Prostate gland (tissue), 2 donors: ENCODE results near the gene LDB3. TPM values are rescaled to one million over a fixed set of nuclear protein-coding genes. Genes with fewer than 3 reads are reported as not detected.

ENCODE experiments used
- DNase-seq: peaks from one replicate; pipeline ENCODE4 v3.0.0-alpha.2; 2019; ENCODE audit warnings: low spot score
- H3K27ac ChIP-seq, 2 donors: fragments of 200-600 bp; sonication (generic); 2 replicates each; pipeline ENCODE4 v1.5.1; 2017 to 2019
- H3K27me3 ChIP-seq: fragments of 200-600 bp; sonication (generic); replicated peaks from 2 replicates; pipeline ENCODE4 v1.5.1; 2019; ENCODE audit not compliant: insufficient read depth
- H3K36me3 ChIP-seq, 2 donors: fragments of 200-600 bp; sonication (generic); 1 replicate in 1 of 2; 2 replicates in 1 of 2; pipeline versions ENCODE4 v1.5.1 to v1.8.1; 2017 to 2019
- H3K4me1 ChIP-seq: fragments of 200-600 bp; sonication (generic); replicated peaks from 2 replicates; pipeline ENCODE4 v1.5.1; 2019
- H3K4me3 ChIP-seq, 2 donors: fragments of 200-600 bp; sonication (generic); 2 replicates each; pipeline ENCODE4 v1.5.1; 2017 to 2019
- H3K9me3 ChIP-seq: fragments of 200-600 bp; sonication (generic); 2 replicates; pipeline ENCODE4 v1.5.1; 2017
- POLR2A ChIP-seq: fragments of 450-650 bp; IDR thresholded peaks from one replicate; pipeline ENCODE4 v1.6.1; 2016; ENCODE audit warnings: antibody characterized with exemption, mild to moderate bottlenecking
- POLR2AphosphoS5 ChIP-seq: sonication (generic); formaldehyde crosslinking; IDR thresholded peaks from one replicate; pipeline ENCODE4 v1.6.1; 2017; ENCODE audit warnings: antibody characterized with exemption
- WGBS: methylation state at CpG from one replicate; pipeline ENCODE4 v1.1.5; 2018; 5-methylcytosine and 5-hydroxymethylcytosine counted together
- intact Hi-C: fragments of 100-400 bp; cut with DNase I; formaldehyde crosslinking; loops from one replicate; pipeline ENCODE4 v1.14.2; 2022
- total RNA-seq, 2 donors: library from RNA; depleted of rRNA; stranded (reverse); fragments of >200 nt; gene quantifications; one replicate each; pipeline ENCODE4 v1.1.0, GENCODE V29; 2016
- TF ChIP-seq, protein P1 (sequence below), 4 experiments: fragments of 200-600 bp in 2 of 4; fragments of 450-650 bp in 2 of 4; sonication (generic) in 2 of 4; IDR thresholded peaks; 1 replicate in 3 of 4; 2 replicates in 1 of 4; pipeline ENCODE4 v1.5.1; 2016 to 2019; ENCODE audit warnings: antibody characterized with exemption in 4 of 4, mild to moderate bottlenecking in 2 of 4, moderate library complexity in 2 of 4

The LDB3 gene
- total RNA-seq, 2 donors from 2014 or later, result 10.8 to 13.0 TPM

DNA sequence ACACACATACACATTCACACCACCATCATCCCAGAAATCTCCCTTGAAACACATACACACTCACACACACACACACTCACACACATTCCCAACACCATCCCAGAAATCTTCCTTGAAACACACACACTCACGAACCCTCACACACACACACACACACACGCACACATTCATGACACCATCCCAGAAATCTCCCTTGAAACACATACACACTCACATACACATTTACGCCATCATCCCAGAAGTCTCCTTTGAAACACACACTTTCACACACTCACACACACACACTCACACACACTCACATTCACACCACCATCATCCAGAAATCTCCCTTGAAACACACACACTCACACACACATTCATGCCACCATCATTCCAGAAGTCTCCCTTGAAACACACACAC lies 14.3 kb upstream of the LDB3 start:
- Histone ChIP-seq H3K27me3 (no peaks in the 10 kb centered on the region), H3K9me3 (no peaks in the 10 kb centered on the region), H3K27ac (no peak overlapping the region), H3K4me3 (no peak overlapping the region), H3K4me1 (peaks cover 7% of the 10 kb centered on the region), H3K36me3 (no peaks in the 10 kb centered on the region)
- 94% methylated on average over 3 of the region's 3 CpGs for WGBS
- intact Hi-C loops, result no loop called here
- no peak for DNase-seq
- TF ChIP-seq, protein P1, sequence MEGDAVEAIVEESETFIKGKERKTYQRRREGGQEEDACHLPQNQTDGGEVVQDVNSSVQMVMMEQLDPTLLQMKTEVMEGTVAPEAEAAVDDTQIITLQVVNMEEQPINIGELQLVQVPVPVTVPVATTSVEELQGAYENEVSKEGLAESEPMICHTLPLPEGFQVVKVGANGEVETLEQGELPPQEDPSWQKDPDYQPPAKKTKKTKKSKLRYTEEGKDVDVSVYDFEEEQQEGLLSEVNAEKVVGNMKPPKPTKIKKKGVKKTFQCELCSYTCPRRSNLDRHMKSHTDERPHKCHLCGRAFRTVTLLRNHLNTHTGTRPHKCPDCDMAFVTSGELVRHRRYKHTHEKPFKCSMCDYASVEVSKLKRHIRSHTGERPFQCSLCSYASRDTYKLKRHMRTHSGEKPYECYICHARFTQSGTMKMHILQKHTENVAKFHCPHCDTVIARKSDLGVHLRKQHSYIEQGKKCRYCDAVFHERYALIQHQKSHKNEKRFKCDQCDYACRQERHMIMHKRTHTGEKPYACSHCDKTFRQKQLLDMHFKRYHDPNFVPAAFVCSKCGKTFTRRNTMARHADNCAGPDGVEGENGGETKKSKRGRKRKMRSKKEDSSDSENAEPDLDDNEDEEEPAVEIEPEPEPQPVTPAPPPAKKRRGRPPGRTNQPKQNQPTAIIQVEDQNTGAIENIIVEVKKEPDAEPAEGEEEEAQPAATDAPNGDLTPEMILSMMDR (IDR thresholded peaks at IDR 0.05), result no peak
- TF ChIP-seq POLR2AphosphoS5, result no peak
- TF ChIP-seq POLR2A, result no peak

DNA sequence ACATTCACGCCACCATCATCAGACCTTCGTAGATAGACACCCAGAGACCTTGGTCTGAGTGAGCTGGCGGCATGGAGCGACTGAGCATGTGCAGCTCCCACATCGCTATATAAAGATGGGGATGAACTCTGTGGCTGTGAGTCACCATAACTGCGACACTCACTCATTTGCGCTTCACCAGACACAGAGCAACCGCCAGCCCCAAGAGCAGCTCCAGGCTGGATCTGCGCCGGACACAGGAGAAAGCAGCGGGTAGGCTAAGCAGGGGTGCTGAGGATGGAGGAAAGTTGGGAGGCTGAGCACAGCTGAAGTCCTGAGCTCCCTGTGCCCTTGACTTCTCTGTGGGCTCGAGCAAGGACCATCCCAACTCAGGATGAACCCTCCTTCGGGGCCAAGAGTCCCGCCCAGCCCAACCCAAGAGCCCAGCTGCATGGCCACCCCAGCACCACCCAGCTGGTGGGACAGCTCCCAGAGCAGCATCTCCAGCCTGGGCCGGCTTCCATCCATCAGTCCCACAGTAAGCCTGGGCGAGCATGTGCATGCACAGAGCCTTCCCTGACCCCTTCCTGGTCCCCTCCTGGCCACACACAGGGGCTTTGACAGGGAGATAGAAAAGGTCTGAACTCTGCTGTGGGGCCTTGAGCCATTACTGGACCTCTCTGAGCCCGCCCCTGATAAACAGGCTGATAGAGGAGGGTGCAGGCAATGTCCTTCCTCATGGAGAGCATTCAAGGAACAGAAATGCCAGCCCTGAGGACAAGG lies 13.7 kb upstream of the LDB3 start, which contains the start of gene OPN4:
Gene OPN4 (plus strand): TSS at position 137 of the 762 bp plus-strand sequence. CDS start 237 bp downstream, at position 374.
- 96% methylated on average over 15 of the region's 17 CpGs for WGBS
- H3K27ac ChIP-seq, result no peak within 1 kb of the TSS
- H3K36me3 ChIP-seq, result no peaks in the 10 kb centered on the region
- no peak for DNase-seq
- H3K9me3 ChIP-seq, result no peaks in the 10 kb centered on the region
- TF ChIP-seq POLR2A (no peak), POLR2AphosphoS5 (no peak)
- TF ChIP-seq, protein P1 (IDR thresholded peaks at IDR 0.05), result no peak
- peaks cover 1% of the 10 kb centered on the region for H3K4me1 ChIP-seq
- intact Hi-C loops, result no loop called here
- H3K4me3 ChIP-seq, result no peak within 1 kb of the TSS
- no peaks in the 10 kb centered on the region for H3K27me3 ChIP-seq

DNA sequence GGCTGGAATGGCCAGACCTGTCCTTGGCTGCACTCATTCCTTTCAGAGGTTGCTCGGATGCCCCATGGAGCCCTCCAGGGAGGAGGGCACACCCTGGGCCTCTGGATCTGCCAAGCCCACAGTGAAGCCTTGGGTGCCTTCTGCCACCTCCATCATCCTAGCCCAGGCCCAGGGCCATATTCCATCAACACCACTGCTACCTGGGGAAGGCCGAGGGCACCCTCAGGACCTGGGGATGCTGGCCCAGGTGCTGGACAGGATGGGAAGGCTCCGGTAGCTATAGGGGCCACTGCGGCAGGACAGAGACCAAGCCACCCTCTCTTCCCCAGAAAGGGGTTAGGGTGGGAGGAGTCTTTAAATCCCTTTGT lies 13.2 kb upstream of the LDB3 start:
- no peaks in the 10 kb centered on the region for H3K4me1 ChIP-seq
- H3K27ac ChIP-seq, result no peak overlapping the region
- intact Hi-C loops, result no loop called here
- H3K9me3 ChIP-seq, result no peaks in the 10 kb centered on the region
- WGBS, result 97% methylated on average over 3 of the region's 4 CpGs
- H3K36me3 ChIP-seq, result no peaks in the 10 kb centered on the region
- DNase-seq, result no peak
- TF ChIP-seq, protein P1 (IDR thresholded peaks at IDR 0.05), result no peak
- no peaks in the 10 kb centered on the region for H3K27me3 ChIP-seq
- no peak overlapping the region for H3K4me3 ChIP-seq

DNA sequence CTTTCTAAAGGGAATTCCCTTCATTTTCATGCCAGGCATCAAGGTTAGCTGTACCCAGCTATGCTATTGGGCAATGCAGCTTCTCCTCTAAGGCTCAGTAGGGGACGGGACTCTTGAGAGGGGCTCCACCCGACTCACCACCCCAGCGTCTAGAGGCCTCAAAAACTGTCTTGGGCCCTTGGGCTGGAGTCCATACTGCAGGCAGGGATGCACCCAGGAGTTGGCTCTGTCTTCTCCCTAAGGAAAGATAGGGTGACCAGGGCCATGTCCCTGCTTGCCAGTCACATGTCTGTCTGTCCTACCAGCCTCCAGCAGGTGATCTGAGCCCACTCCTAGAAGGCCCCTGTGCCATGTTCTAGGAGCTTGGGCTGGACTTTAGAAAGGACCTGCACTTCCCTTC lies 12.7 kb upstream of the LDB3 start:
- Histone ChIP-seq H3K27me3 (no peaks in the 10 kb centered on the region), H3K4me1 (no peaks in the 10 kb centered on the region), H3K36me3 (no peaks in the 10 kb centered on the region), H3K27ac (no peak overlapping the region), H3K9me3 (no peaks in the 10 kb centered on the region), H3K4me3 (no peak overlapping the region)
- DNase-seq, result no peak
- intact Hi-C loops, result no loop called here
- 86% methylated on average over 3 of the region's 3 CpGs for WGBS
- TF ChIP-seq POLR2A (no peak), POLR2AphosphoS5 (no peak)
- TF ChIP-seq, protein P1 (IDR thresholded peaks at IDR 0.05), result no peak

DNA sequence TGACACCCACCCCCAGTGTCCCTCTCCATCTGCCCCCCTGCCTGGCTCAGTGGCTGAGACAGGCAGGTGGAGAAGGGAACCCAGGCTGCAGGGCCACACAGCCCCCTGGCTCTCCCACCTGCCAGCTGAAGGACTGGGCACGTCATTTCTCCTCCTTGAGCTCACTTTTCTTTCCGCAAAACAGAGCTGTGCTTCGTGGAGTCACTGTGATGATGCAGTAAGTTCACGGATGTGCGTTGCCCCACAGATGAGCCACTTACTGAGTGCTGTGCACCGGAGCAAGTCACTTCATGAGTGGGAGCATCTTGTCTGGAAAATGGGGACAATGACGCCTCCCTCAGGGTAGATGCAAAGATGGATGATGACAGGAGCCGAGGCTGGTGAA lies 11.3 kb upstream of the LDB3 start:
- DNase-seq, result no peak
- no peak for TF ChIP-seq POLR2AphosphoS5
- TF ChIP-seq, protein P1 (IDR thresholded peaks at IDR 0.05), result no peak
- TF ChIP-seq POLR2A, result no peak
- H3K4me1 ChIP-seq, result no peaks in the 10 kb centered on the region
- H3K9me3 ChIP-seq, result no peaks in the 10 kb centered on the region
- H3K4me3 ChIP-seq, result no peak overlapping the region
- no peaks in the 10 kb centered on the region for H3K36me3 ChIP-seq
- intact Hi-C loops, result no loop called here
- H3K27ac ChIP-seq, result no peak overlapping the region
- WGBS, result 96% methylated on average over 8 of the region's 8 CpGs
- no peaks in the 10 kb centered on the region for H3K27me3 ChIP-seq
